Left colon (tissue), 2 donors: ENCODE results near the gene TPST1. TPM values are rescaled to one million over a fixed set of nuclear protein-coding genes. Genes with fewer than 3 reads are reported as not detected.
"Not testable (repeated sequence)": the region's sequence is repeated elsewhere in the genome, so short reads cannot be mapped to it uniquely, and the experiment has no call there.

Experiments used
- ATAC-seq: fragments of 200-7000 bp; cut with Tn5 transposase; one replicate; pipeline ENCODE4 v1.9.1; 2020; ENCODE audit warnings: mild to moderate bottlenecking, moderate library complexity
- DNase-seq, 2 donors: peaks; one replicate each; pipeline ENCODE4 v3.0.0-alpha.2; 2020
- intact Hi-C, 2 donors: fragments of 100-400 bp; cut with DNase I in 1 of 2; cut with micrococcal nuclease in 1 of 2; formaldehyde crosslinking; loops; one replicate each; pipeline versions ENCODE4 v1.11.2 to v1.14.0; 2022; cut with DNase I, micrococcal nuclease
- total RNA-seq, 2 donors: library from RNA; stranded (reverse); fragmentation: NEBNext Ultra II Directional; extraction: Animal tissue kit (Norgen Biotek cat#: 25700); gene quantifications; one replicate each; pipeline ENCODE4 v1.2.1, GENCODE V29; 2021
- donor health status: DM: no; HTN: no; CAD: no.
- donor health status: DM: yes; HTN: yes; CAD: no.

The TPST1 gene
- total RNA-seq, 2 donors from 2014 or later, result 4.7 TPM

DNA sequence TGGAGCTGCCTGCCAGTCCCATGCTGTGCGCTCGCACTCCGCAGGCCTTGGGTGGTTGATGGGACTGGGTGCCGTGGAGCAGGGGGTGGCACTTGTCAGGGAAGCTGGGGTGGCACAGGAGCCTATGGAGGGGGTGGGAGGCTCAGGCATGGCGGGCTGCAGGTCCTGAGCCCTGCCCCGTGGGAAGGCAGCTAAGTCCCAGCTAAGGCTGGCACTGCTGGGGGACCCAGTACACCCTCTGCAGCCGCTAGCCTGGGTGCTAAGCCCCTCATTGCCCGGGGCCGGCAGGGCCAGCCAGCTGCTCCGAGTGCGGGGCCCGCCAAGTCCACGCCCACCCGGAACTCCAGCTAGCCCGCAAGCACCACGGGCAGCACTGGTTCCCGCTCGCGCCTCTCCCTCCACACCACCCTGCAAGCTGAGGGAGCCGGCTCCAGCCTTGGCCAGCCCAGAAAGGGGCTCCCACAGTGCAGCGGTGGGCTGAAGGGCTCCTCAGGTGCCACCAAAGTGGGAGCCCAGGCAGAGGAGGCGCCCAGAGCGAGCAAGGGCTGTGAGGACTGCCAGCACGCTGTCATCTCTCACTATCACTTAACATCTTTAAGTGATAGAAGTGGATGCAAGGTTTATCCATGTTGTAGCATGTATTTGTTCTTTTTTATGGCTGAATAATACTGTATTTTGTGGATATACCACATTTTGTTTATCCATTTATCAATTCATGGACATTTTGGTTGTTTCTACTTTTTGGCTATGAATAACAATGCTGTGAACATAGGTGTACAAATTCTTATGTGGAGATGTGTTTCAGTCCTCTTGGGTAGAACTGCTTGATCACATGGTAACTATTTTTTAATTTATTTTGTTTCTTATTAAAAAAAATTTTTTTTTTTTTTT lies 26.4 kb downstream of the TPST1 start:
- DNase-seq, ATAC-seq, intact Hi-C loops: not testable (repeated sequence)

DNA sequence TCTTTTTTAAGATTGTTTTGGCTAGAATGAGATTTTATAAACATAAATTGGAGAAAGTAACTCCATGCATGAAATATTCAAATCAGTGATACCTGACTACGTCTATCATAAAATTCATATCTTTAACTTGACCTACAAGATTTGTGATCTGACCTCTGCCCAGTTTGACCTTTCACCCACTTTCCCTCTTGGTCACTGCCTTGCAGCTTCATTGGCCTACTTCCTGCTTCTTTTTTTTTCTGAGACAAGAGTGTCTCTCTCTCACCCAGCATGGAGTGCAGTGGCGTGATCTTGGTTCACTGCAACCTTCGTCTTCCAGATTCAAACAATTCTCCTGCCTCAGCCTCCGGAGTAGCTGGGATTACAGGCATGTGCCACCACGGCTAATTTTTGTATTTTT lies 28.5 kb downstream of the TPST1 start:
- peak; percentile 47 for ATAC-seq
- intact Hi-C loops, result no loop called here
- no peak for DNase-seq

DNA sequence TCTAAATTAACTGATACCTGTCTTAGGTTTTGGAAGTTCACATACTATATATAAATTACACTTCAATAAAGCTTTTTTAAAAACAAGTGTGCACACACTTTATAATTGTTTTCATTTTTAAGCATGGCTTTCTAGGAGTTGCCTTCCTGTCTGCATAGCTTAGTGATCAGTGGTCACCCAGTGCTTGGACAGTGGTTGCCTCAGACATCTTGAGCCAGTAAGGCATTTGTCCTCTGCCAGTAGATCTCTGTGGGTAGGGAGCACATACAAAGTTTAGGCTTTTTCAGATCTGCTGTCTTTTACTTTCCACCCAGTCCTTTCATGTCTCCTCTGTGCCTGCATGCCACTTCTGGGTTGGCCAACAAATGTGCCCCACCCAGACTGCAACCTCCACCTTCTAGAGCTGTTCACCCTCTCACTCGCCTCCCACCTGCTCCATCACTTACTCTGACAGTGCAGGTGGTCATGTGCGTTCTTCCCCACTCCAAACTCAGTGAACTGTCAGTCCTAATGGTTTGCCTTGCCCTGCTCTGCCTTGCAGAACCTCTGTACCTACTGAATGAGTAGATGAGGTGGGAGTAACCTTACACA lies 31.7 kb downstream of the TPST1 start:
- intact Hi-C loops, result no loop called here
- ATAC-seq (peak; percentile 54), DNase-seq (no peak)

DNA sequence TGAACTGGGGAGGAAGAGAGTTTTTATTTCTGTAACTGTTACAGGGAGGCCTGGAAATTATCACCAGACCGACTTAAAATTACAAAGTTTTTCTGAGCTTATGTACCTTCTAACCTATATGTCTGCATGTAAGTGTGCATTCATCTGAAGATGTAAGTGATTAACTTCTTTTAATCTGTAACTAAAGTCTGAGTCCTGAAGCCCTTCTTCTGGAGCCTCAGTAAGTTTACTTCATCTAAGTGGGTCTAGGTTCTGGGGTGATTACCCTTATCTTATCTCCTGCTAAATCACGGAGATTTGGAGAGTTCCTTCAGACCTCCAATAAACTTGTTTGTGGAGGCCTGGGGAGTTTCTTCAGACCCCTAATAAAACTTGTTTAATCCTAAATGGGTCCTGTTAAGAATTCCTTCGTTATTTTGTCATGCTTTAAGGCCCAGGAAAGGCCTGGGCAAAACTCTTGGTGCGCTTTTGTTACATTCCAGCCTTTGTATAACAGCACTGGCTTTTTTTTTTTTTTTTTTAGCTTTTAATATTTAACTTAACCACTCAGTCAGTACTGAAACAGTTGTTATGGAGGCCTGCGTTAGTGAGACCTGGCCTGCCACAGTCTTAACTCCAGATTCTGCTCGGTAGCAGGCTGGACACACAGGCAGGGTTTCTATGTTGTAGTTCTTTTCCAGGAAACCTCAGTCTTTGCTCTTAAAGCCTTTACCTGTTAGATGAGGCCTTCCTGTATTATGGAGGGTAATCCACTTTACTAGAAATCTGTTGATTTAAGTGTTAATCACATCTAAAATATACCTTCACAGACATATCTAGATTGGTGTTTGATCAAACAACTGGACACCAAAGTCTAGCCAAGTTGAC lies 33.0 kb downstream of the TPST1 start:
- intact Hi-C loops, result no loop called here
- ATAC-seq, result peak; percentile 60
- no peak for DNase-seq

DNA sequence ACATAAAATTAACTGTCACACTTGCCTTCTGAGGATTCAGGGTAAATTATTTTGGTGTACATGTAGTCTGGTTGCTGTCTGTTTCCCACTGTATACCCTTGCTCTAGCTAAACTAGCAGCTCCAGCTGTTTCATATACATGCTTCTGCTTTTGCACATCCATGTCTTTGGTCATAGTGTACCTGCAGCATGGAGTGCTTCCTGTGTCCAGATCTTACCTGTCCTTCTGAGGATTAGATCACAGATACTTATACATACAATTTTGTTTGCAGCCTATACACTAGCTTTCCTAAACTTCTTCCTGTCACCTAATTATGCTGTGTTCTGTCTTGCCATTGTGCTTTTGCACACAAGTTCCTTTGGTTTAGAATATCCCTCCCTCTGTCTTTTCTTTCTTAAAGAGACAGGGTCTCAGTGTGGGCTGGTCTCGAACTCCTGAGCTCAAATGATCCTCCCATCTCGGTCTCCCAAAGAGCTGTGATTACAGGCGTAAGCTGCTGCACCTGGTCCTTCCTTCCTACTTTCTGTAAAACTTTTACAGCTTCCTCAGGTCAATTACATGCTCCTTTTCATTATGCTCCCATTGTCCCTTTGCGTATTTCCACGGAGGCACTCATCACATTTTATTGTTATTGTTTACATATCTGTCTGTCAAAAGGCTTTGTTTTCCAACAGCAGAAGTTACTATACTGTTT lies 33.8 kb downstream of the TPST1 start:
- ATAC-seq, result peak; percentile 63
- intact Hi-C loops, result no loop called here
- no peak for DNase-seq

DNA sequence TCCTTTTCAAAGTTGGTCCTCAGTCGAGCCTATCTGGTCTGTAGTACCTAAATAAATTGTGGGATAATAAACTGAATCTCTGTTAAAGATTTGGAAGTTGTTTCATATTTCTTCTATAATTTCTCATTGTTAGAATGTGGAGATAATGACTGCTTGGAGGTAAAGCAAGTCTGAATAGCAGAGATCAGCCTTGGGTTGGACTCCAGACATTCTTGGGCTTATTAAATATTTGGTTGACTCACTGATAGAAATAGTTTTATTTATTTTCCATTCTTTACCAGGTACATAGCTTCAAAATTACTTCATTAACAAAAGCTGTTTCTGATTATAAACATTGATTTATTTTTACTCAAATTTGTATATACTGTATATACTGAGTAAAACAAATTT lies 34.3 kb downstream of the TPST1 start:
- intact Hi-C loops, result no loop called here
- DNase-seq, result no peak
- no peak for ATAC-seq

DNA sequence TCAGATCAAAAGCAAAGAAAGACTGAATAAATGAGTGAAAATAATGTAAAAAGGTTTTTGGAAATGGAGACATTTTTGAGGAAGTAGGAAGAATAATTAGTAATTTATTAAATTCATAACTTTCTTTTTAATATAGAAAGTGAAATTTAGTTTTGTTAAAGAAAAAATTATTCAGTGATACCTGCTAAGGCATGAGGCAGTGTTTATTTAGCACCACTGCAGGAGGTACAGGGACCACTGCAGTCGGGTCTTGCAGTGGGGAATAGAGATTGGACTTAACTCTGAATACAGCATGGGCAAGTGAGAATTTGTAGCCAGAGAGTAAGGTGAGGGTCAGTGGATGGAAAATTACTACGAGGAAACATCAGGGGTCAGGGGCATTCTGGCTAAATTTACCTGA lies 39.9 kb downstream of the TPST1 start:
- DNase-seq, result no peak
- intact Hi-C loops, result no loop called here
- no peak for ATAC-seq

DNA sequence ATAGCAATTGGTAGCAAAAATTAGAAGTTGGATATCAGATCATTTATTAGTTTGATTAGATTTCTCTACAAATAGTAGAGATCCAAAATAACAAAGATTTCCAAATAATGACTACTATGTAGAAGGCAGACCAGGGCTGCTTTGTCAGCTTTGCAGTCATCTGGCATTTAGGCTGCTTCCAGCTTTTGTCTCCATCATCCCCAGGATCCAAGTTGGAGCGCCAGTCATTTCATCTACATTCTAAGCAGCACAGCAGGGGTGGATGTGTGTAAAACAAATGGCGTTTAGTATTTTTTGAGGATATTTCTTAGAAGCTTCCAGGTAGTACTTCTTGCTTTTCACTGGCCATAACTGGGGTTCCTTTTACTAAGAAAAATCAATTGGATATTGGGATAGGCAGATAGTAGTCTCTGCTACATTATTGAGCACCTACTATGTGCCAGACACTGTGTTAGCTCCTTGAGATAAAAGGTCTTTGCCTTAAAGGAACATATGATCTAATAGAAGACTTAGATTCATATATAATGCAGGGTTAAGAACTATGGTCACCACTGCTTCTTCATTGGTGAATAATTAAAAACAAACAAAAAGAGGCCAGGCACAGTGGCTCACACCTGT lies 41.5 kb downstream of the TPST1 start:
- intact Hi-C loops, result no loop called here
- ATAC-seq (no peak), DNase-seq (no peak)

DNA sequence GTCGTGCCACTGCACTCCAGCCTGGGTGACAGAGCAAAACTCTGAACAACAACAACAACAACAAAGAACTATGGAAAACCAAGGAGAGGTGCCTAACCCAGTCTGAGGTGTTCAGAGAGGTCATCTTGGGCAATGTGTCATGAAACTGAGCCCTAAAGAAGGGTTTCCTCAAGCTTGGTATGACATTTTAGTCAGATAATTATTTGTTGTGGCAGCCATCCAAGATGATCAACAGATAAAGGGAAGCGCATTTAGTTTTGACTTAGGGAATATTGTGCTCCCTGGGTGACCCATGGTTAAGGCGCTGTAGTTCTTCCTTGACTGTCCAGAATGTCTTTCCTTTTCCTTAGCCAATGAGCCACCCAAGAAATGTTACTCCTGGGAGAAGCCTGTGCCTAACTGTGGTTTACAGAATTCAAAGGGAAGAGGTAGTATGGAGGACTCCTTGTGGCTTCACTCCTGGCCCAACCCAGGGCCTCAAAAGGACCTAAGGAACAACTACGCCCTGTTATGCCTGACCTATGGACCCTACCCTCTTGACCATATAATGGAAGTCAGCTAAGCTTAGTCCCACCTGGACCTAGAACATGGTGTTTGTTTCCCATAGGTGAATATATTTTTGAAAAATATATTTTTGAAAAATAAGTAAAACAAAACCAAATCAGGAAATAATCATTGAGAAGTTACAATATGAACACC lies 42.4 kb downstream of the TPST1 start:
- ATAC-seq, result peak; percentile 52
- intact Hi-C loops, result no loop called here

DNA sequence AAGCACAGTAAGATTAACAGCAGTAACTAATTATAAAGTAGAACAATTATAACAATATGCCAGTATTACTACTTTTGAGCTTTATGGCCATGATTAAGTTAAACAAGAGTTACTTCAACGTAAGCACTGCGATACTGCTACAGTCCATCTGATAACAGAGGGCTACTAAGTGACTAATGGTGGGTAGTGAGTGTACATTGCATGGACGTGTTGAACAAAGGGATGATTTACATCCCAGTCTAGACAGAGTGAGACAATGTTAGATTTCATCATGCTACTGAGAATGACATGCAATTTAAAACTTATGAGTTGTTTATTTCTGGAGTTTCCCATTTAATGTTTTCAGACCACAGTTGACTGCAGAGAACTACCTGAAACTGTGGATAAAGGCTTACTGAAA lies 45.6 kb downstream of the TPST1 start:
- DNase-seq, result no peak
- ATAC-seq, result no peak
- intact Hi-C loops, result no loop called here

More for the DNA sequence above, 42.4 kb downstream of the TPST1 start:
- DNase-seq, result no peak

DNA sequence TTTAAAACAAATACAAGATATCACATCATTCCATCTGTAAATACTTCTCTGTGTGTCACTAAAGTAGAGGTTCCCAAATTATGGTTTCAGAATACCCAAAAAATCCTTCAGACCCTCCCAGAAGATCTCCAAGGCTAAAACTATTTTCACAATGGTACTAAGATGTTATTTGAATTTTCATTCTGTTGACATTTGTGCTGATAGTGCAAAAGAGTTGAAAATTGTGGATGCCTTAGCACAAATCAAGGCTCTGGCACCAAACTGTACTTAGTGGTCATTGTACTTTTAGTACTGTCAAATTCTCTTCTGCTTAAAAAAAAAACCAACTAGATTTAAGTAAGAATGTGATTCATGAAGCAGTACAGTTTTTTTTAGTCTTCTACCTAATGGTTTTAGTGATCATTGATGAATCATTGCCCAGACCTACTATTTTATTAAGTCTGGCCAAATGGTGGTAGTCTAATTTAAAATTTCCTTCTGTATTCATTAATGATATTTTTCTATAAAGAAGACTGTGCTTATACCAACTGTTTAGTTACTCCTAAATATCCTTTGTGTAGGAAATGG lies 50.5 kb downstream of the TPST1 start:
- intact Hi-C loops, result no loop called here
- no peak for ATAC-seq
- DNase-seq, result no peak

DNA sequence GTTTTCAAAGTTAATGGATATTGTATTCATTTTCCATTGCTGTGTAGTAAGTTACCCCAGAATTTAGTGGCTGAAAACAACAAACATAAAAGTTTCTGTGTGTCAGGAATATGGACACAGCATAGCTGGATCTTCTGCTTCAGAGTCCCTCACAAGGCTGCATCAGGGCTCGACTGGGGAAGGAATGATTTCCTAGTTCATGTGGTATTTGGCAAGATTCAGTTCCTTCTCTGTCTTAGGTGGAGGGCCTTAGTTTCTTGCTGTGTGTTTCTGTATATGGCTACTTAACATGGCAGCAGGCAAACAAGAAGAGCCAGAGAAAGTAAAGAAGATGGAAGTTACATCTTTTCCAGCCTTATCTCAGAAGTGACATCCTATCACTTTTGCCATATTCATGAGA lies 51.1 kb downstream of the TPST1 start:
- intact Hi-C loops, result no loop called here
- DNase-seq (no peak), ATAC-seq (no peak)

DNA sequence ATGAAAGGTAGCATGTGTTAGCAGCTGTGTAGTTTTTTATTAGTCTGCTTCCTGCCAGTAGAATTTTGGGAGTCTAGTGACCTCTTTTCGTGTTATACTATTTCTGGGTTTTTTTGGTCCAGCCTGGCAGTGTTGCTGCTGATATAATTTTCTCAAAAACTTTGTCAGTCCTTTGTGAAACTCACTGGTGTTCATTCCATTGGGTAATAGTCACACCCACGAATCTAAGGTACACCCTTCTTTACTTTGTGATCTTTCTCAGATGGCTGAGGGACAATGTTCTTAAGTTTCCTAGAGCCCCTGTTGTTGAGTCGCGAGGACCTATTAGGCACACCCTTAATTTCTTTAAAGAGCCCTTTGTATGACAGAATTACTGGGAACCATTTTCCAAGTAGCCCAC lies 52.3 kb downstream of the TPST1 start:
- ATAC-seq (no peak), DNase-seq (no peak)
- intact Hi-C loops, result no loop called here

DNA sequence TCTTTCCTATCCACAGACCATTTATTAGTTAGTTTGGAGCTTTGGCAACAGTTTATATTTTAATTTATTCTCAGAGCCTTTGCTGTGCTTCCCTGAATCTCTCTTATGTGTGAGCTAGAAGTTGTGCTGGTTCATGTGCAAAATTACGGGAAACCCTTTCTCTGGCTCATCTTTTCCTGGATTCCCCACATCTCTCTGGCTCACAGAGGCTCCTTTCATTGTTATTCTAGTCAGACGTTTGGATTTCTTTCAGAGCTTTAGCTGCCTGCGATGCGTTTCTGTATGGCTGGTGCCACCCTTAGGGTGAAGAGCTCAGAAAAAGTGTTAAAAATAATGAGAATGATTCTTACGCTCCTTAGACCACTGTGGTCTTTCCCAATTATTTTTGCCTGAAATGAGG lies 53.3 kb downstream of the TPST1 start:
- intact Hi-C loops, result no loop called here
- no peak for ATAC-seq

DNA sequence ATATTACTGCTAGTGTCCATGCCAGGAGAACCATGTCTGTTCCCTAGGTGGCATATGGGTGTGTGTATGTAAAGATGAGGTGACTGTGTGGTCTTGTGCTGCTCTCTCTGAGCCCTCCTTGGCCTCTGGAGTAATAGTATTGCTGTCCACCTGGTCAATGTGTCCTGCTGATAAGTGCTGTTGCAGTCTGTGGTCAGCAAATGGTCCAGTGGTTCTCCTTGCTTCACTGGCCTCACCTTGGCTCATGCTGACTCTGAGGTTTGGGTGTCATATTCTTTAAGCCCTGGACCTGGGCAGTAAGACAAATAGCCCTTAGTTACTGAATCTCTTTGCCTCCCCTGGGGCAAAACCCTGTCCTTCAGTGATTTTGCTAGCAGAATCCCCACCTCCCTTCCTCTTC lies 56.8 kb downstream of the TPST1 start:
- ATAC-seq (no peak), DNase-seq (no peak)
- intact Hi-C loops, result no loop called here

More for the DNA sequence above, 53.3 kb downstream of the TPST1 start:
- no peak for DNase-seq

DNA sequence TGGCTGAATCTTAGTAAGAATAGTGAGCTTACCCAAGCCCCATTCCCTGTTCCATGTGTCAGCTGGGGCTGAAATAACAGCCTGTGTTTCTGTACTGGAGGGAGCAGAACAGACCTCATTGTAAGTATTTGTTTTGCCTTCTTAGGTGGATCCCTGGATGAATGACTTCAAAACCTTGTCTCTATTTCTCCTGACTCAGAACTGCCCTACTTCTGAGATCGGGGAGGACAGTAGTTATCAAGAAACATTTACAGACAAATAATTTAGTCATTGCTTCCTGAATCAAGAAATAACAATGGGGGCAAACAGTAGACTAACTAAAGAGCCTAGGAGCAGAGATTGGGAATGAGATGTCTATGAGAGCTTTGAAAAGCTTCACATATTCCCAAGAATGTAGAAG lies 58.8 kb downstream of the TPST1 start:
- ATAC-seq, result no peak
- intact Hi-C loops, result no loop called here
- no peak for DNase-seq

DNA sequence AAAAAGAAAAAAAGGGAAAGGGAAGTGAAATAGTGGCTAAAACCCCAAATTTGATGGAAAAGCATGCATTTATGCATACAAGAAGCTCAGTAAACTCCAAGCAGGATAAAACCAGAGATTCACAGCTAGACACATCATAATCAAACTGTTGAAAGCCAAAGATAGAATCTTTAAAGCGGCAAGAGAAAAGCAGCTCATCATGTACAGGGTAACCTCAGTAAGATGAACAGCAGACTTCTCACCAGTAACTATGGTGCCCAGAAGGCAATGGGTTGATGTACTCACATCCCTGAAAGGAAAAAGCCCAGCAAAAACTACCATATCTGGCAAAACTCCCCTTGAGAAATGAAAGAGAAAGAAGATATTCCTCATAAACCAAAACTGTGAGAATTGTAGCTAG lies 60.4 kb downstream of the TPST1 start:
- ATAC-seq (no peak), DNase-seq (no peak)
- intact Hi-C loops, result no loop called here

DNA sequence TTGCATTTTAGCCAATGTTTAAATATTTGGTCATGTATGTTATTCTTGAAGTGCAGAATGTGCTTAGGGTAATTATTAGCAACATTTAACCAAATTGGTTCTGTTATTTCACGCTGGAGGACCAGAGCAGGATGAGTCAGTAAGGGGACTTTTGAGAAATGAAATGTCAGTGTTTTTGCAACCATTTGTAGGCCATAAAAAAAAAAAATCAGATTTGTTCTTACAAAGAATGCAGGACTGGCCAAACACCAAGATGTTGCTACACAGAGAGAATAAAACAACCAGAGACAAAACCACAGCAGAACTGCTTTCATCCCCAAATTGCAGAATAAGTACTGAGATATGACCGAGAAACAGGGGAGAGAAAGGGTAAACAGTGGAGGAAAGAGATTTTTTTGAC lies 62.1 kb downstream of the TPST1 start:
- ATAC-seq (no peak), DNase-seq (no peak)
- intact Hi-C loops, result no loop called here
